GM18951 (cell line): ENCODE results near the gene TST.

ENCODE experiments used
- POLR2A ChIP-seq: IDR thresholded peaks from 4 replicates; pipeline ENCODE4 v1.6.1; 2011; ENCODE audit warnings: mild to moderate bottlenecking; ENCODE audit not compliant: insufficient read length, insufficient read depth; ENCODE audit errors: extremely low read depth
- in situ Hi-C: fragments of 300-500 bp; cut with MboI; formaldehyde crosslinking; loops from one replicate; pipeline ENCODE4 v1.12.0; 2022; ENCODE audit warnings: low sequenced_read_pairs, mixed read lengths, inconsistent platforms; ENCODE audit not compliant: unreplicated experiment

Gene TST

DNA sequence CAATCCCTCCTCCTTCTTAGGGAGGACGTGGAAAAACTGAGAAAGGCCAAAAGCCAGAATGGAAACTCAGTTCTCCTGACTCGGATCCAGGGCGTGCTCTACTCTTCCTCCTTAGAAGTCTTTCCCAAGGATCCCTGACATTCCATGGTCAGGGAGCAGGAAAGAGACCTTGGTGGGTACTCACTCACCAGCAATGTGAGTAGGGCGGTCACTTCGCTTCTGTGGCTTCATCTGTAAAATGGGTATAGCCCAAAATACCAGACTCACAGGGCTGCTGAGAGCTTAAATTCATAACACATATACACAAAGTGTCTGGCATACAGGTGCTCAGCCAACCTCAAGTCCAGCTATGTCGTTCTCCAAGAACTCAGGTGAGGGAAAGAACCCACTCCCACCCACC, 31.7 kb upstream of the TST start:
- in situ Hi-C loops = no loop called here

GRCh38 chr22:37049224-37049623, 30.0 kb upstream of the TST start:
- TF ChIP-seq POLR2A = no peak
- in situ Hi-C loops = no loop called here

More for the DNA sequence above, 31.7 kb upstream of the TST start:
- no peak for TF ChIP-seq POLR2A

GRCh38 chr22:37048133-37048532, 28.9 kb upstream of the TST start:
- in situ Hi-C loops = no loop called here
- TF ChIP-seq POLR2A = no peak

DNA sequence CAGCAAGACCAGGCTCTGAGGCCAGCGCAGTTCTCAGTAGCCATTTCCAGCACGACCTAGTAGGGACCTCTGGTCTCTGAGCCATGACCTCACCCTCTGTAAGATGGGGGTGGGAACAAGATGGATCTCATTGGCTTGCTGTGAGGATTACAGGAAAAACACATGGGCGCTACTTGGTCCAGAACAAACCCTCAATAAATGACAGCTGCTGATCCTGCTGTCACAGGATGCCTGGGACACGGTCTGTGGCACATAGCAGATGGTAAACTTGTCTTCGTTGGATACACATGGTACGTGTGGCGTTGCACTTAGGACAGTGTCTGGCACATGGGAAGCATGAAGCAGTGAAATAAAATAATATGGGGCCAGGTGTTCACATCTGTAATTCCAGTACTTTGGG, 27.8 kb upstream of the TST start:
- no peak for TF ChIP-seq POLR2A
- in situ Hi-C loops = no loop called here

GRCh38 chr22:37046589-37046988, 27.3 kb upstream of the TST start:
- in situ Hi-C loops = no loop called here
- TF ChIP-seq POLR2A = no peak

- in situ Hi-C loops = no loop called here
These were observed 26.7 kb upstream of the TST start for GRCh38 chr22:37045958-37046357.

GRCh38 chr22:37044634-37045625, 25.7 kb upstream of the TST start:
- no peak for TF ChIP-seq POLR2A
- in situ Hi-C loops = no loop called here

More at GRCh38 chr22:37045958-37046357, 26.7 kb upstream of the TST start:
- no peak for TF ChIP-seq POLR2A

GRCh38 chr22:37043828-37044538, 24.7 kb upstream of the TST start:
- no peak for TF ChIP-seq POLR2A
- in situ Hi-C loops = no loop called here

GRCh38 chr22:37043209-37043827, 24.1 kb upstream of the TST start:
- no peak for TF ChIP-seq POLR2A
- in situ Hi-C loops = no loop called here

DNA sequence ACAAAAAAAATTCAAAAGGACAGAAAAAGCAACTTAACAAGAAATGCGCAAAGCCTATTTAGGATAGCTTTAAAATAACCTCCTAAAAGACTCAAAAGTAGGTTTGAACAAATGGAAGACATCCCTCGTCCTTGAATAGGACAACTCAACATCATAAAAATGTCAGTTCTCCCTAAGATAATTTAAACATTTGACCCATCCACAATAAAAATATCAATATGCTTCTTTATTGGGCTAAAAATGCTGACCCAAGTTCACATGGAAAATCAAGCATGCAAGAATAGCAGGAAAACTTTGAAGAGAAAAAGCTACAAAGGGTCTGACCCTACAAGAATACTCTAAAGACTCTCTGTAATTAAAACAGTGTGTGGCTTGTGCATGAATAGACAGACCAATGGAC, 20.2 kb upstream of the TST start:
- no peak for TF ChIP-seq POLR2A
- in situ Hi-C loops = no loop called here

GRCh38 chr22:37037669-37038068, 18.4 kb upstream of the TST start:
- in situ Hi-C loops = no loop called here
- no peak for TF ChIP-seq POLR2A

DNA sequence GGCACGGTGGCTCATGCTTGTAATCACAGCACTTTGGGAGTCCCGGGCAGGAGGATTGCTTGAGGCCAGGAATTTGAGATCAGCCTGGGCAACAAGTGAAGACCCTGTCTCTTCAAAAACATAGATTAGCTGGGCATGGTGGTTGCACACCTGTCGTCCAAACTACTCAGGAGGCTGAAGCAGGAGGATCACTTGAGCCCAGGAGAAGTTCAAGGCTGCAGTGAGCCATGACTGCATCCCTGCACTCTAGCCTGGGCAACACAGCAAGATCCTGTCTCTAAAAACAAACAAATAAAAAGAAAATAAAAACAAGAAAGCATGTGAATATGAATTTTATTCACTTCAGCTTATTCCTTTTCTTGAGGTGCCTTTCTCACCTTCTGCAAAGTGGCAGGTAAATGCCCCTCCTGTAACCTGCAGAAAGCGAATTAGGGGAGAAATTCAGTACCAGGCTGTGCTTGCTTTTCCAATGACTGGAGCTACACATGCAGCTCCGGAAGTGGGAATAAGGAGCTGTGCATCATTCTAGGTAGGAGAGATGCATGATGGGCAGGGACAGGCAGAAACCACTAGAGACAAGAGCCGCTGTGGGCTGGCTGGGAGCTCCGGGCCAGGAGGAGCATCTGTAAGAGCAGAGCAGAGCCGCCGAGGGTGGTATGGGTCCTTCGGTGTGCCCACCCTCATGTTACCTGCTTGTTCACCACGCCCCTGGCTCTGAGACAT, 17.6 kb upstream of the TST start:
- TF ChIP-seq POLR2A = no peak
- in situ Hi-C loops = no loop called here

DNA sequence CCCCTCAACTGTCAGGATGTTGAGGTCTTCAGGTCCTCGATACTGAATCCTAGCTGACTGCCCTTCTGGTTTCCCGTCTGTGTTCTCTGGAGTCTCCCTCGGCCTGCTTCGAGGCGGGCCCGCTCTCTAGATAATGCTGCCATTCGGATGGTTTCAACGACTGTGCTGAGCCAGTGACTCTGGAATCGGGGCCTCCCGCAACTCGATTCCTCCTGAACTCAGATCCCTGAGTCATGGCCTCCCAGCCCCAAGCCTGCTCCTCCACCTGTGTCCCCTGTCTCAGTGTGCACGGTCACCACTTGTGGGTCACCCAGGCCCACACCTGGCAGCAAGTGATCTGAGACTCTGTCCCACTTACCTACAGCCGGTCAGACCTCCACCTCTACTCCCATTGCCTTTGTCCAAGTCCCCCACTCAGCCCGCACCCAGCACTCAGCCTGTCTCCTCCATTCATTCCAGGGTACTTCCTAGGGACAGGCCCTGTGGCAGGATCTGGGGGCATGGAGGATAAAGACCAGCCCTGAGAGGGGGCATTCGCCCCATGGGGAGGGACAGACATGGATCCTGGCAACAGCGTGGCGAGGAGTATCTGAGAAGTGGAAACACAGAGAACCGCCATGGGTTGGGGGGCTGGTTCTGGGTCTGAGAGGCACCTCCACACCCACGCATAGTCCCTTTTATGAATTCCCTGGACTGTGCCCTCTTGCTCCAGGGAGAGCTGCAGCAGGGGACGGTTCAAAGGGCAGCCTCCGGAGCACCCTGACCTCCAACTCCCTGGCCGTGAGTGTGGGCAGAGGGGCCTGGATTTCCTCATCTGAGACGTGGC, 14.6 kb upstream of the TST start:
- no peak for TF ChIP-seq POLR2A
- in situ Hi-C loops = no loop called here
